ENCODE results near the gene ARPC5L.
"Not testable (repeated sequence)": the region's sequence is repeated elsewhere in the genome, so short reads cannot be mapped to it uniquely, and the experiment has no call there.

ARPC5L gene

GRCh38 chr9:124899845-124900244 is 37.9 kb downstream of the ARPC5L start:
- TF ChIP-seq Cebpa-rat (IDR thresholded peaks at IDR 0.05) = no peak
- no peaks in the 10 kb centered on the region for H3K9me3 ChIP-seq (replicated peaks in 1 of 11)
- no peaks in the 10 kb centered on the region for H3K27me3 ChIP-seq
- 0 out of 22 replicates have a peak overlapping the region, but pooled peaks of 1 of the 11 experiments have one; percentile 29 for H3K9ac ChIP-seq
- H3K4me2 ChIP-seq = no peak overlapping the region
- peaks cover 22 to 86% (median 41%) of the 10 kb centered on the region in 11 experiments; a peak in 20 of 22 replicates for H3K36me3 ChIP-seq
- no peak overlapping the region for H3K4me3 ChIP-seq
- H4K20me1 ChIP-seq = peaks cover 0 to 10% (median 0%) of the 10 kb centered on the region in 11 experiments; a peak in 4 of 22 replicates
- H3K27ac ChIP-seq = no peak overlapping the region
- H3K4me1 ChIP-seq = peaks cover 0 to 5% (median 2%) of the 10 kb centered on the region in 10 experiments; a peak in 7 of 20 replicates

- Histone ChIP-seq H3K27me3 (no peaks in the 10 kb centered on the region), H3K4me1 (no peaks in the 10 kb centered on the region), H3K36me3 (peaks cover 21 to 98% (median 42%) of the 10 kb centered on the region in 11 experiments; a peak in 21 of 22 replicates), H3K9me3 (replicated peaks in 1 of 11) (no peaks in the 10 kb centered on the region), H3K27ac (no peak overlapping the region), H4K20me1 (no peaks in the 10 kb centered on the region), H3K4me2 (no peak overlapping the region), H3K4me3 (no peak overlapping the region), H3K9ac (no peak overlapping the region)
- no peak for TF ChIP-seq Cebpa-rat (IDR thresholded peaks at IDR 0.05)
Measured at GRCh38 chr9:124906966-124907365, 45.0 kb downstream of the ARPC5L start.

GRCh38 chr9:124908098-124908497 is 46.2 kb downstream of the ARPC5L start:
- Histone ChIP-seq H3K36me3 (peaks cover 16 to 98% (median 46%) of the 10 kb centered on the region in 11 experiments; a peak in 21 of 22 replicates), H3K4me2 (no peak overlapping the region), H4K20me1 (no peaks in the 10 kb centered on the region), H3K27ac (no peak overlapping the region), H3K4me1 (no peaks in the 10 kb centered on the region), H3K27me3 (no peaks in the 10 kb centered on the region), H3K4me3 (no peak overlapping the region), H3K9ac (no peak overlapping the region), H3K9me3 (replicated peaks in 1 of 11) (no peaks in the 10 kb centered on the region)
- TF ChIP-seq Cebpa-rat (IDR thresholded peaks at IDR 0.05) = no peak

GRCh38 chr9:124911766-124912165 is 49.8 kb downstream of the ARPC5L start:
- TF ChIP-seq Cebpa-rat (IDR thresholded peaks at IDR 0.05) = no peak
- H3K36me3 ChIP-seq = peaks cover 15 to 88% (median 44%) of the 10 kb centered on the region in 11 experiments; a peak in 19 of 22 replicates

DNA sequence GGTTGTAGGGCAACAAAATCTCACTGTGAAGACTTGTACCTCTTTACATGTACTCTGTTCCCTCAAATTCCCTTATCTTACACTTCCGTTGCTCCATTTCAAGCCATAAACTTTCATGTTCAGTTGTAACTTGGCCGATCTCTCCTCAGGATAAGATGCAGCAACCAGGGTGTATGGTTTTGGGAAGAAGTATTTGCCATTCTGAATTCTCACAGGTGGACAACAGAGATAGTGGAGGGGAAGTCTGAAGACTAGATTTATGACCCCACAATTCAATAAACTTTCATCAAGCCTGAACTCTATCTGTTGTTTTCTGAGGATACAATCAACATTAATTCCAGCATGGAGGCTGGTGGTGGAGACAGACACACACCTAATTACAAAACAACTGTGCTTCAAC is 51.4 kb downstream of the ARPC5L start:
- Histone ChIP-seq H4K20me1 (no peaks in the 10 kb centered on the region), H3K27ac (no peak overlapping the region), H3K4me3 (no peak overlapping the region), H3K9me3 (replicated peaks in 1 of 11) (no peaks in the 10 kb centered on the region), H3K36me3 (peaks cover 15 to 83% (median 46%) of the 10 kb centered on the region in 11 experiments; a peak in 19 of 22 replicates), H3K9ac (no peak overlapping the region), H3K4me1 (no peaks in the 10 kb centered on the region), H3K27me3 (no peaks in the 10 kb centered on the region), H3K4me2 (no peak overlapping the region)
- TF ChIP-seq Cebpa-rat (IDR thresholded peaks at IDR 0.05) = no peak

More at GRCh38 chr9:124911766-124912165, 49.8 kb downstream of the ARPC5L start:
- H4K20me1 ChIP-seq = no peaks in the 10 kb centered on the region
- no peak overlapping the region for H3K4me2 ChIP-seq
- H3K9ac ChIP-seq = no peak overlapping the region
- no peaks in the 10 kb centered on the region for H3K4me1 ChIP-seq
- H3K27me3 ChIP-seq = no peaks in the 10 kb centered on the region
- no peak overlapping the region for H3K27ac ChIP-seq
- no peaks in the 10 kb centered on the region for H3K9me3 ChIP-seq (replicated peaks in 1 of 11)
- H3K4me3 ChIP-seq = no peak overlapping the region

- Histone ChIP-seq H4K20me1 (no peaks in the 10 kb centered on the region), H3K9ac (no peak overlapping the region), H3K27me3 (no peaks in the 10 kb centered on the region), H3K4me3 (no peak overlapping the region), H3K4me2 (no peak overlapping the region), H3K4me1 (no peaks in the 10 kb centered on the region), H3K9me3 (replicated peaks in 1 of 11) (no peaks in the 10 kb centered on the region), H3K36me3 (peaks cover 23 to 84% (median 54%) of the 10 kb centered on the region in 11 experiments), H3K27ac (no peak overlapping the region)
- no peak for TF ChIP-seq Cebpa-rat (IDR thresholded peaks at IDR 0.05)
Measured at GRCh38 chr9:124914753-124915405, 52.9 kb downstream of the ARPC5L start.

- peaks cover 36 to 83% (median 45%) of the 10 kb centered on the region in 11 experiments for H3K36me3 ChIP-seq
- H3K4me3 ChIP-seq; H3K27me3 ChIP-seq; H3K4me1 ChIP-seq; H3K27ac ChIP-seq; H3K9me3 ChIP-seq (replicated peaks in 1 of 11); H3K9ac ChIP-seq; H4K20me1 ChIP-seq; H3K4me2 ChIP-seq: not testable (repeated sequence)
Measured at GRCh38 chr9:124920394-124920793, 58.5 kb downstream of the ARPC5L start.

Measured in BLaER1 treated with 17β-estradiol and CSF1 and Interleukin-3, amounts not matched to agents 10 nM and 100 nM (cell line).